Esophagus squamous epithelium (tissue), 5 donors: ENCODE measurements around the gene ABCB8. TPM values are rescaled to one million over a fixed set of nuclear protein-coding genes. Genes with fewer than 3 reads are reported as not detected.
A peak's percentile ranks its signal among the peaks of the same experiment; 100 is the strongest.

ENCODE experiments used
- DNase-seq: peaks from one replicate; lab custom pipeline; 2025; lab: John Stamatoyannopoulos, UW
- H3K27ac ChIP-seq, 4 donors: fragments of 200-600 bp; sonication (generic); one replicate each; pipeline ENCODE4 v1.5.1; 2016 to 2019; ENCODE audit warnings: mild to moderate bottlenecking in 1 of 4
- H3K27me3 ChIP-seq, 4 donors: fragments of 200-600 bp; sonication (generic); 1 replicate in 3 of 4; 2 replicates in 1 of 4; pipeline versions ENCODE4 v1.5.1 to v1.6.0; 2017 to 2021; ENCODE audit warnings: antibody characterized with exemption in 1 of 4
- H3K36me3 ChIP-seq, 3 donors: fragments of 200-600 bp; sonication (generic); one replicate each; pipeline ENCODE4 v1.5.1; 2016 to 2019
- H3K4me1 ChIP-seq, 3 donors: fragments of 200-600 bp; sonication (generic); one replicate each; pipeline ENCODE4 v1.5.1; 2017 to 2019
- H3K4me3 ChIP-seq, 4 donors: fragments of 200-600 bp; sonication (generic); 1 replicate in 3 of 4; 2 replicates in 1 of 4; pipeline ENCODE4 v1.5.1; 2016 to 2019; ENCODE audit warnings: mild to moderate bottlenecking in 2 of 4, moderate library complexity in 1 of 4
- H3K9me3 ChIP-seq, 3 donors: fragments of 200-600 bp; sonication (generic); one replicate each; pipeline ENCODE4 v1.5.1; 2016 to 2019
- CTCF ChIP-seq, 6 experiments: fragments of 450-650 bp in 4 of 6; fragments of 200-600 bp in 2 of 6; sonication (generic) in 2 of 6; IDR thresholded peaks; one replicate each; pipeline ENCODE4 v1.5.1; 2016 to 2019; ENCODE audit warnings: antibody characterized with exemption in 6 of 6, mild to moderate bottlenecking in 4 of 6, moderate library complexity in 4 of 6
- POLR2A ChIP-seq, 4 donors: fragments of 450-650 bp; IDR thresholded peaks; one replicate each; pipeline ENCODE4 v1.6.1; 2017; ENCODE audit warnings: antibody characterized with exemption in 4 of 4, mild to moderate bottlenecking in 4 of 4, moderate library complexity in 3 of 4
- WGBS, 2 donors: methylation state at CpG; one replicate each; pipeline ENCODE4 v1.1.5; 2018; 5-methylcytosine and 5-hydroxymethylcytosine counted together
- intact Hi-C: fragments of 100-400 bp; cut with DNase I; formaldehyde crosslinking; loops from one replicate; pipeline ENCODE4 v1.15.0; 2022
- total RNA-seq, 4 donors: library from RNA; depleted of rRNA; stranded (reverse); fragments of >200 nt; gene quantifications; one replicate each; pipeline ENCODE4 v1.1.0, GENCODE V29; 2016
- donor health status: DM: yes; HTN: yes; CAD: no.

Gene ABCB8
- total RNA-seq, 4 donors from 2014 or later: 23.1 to 41.0 (median 26.1) TPM

GRCh38 chr7:150988230-150989226 lies 39.7 kb upstream of the ABCB8 start:
- TF ChIP-seq POLR2A (IDR thresholded peaks at IDR 0.05) (no peak), CTCF (IDR thresholded peaks at IDR 0.05) (peak; percentile 62 to 84 (median 75))
- DNase-seq: no peak
- no peaks in the 10 kb centered on the region for H3K36me3 ChIP-seq
- peaks cover 0 to 37% (median 20%) of the 10 kb centered on the region in 3 donors for H3K4me1 ChIP-seq
- peak overlapping the region in 3 of 4 donors; percentile 22 to 75 (median 30) for H3K27ac ChIP-seq
- WGBS, 2 donors: 27% methylated on average over 11 to 12 of the region's 31 CpGs
- H3K27me3 ChIP-seq: peaks cover 0 to 32% (median 0%) of the 10 kb centered on the region in 4 donors
- intact Hi-C loops: loop anchor here (5.0 kb wide), 1 partner anchor 91 kb away; no protein-coding TSS in a partner anchor
- peak overlapping the region in 1 of 4 donors; percentile 37 for H3K4me3 ChIP-seq
- H3K9me3 ChIP-seq: peaks cover 0 to 23% (median 9%) of the 10 kb centered on the region in 3 donors

GRCh38 chr7:150989456-150989855 lies 38.8 kb upstream of the ABCB8 start:
- peaks cover 0 to 44% (median 20%) of the 10 kb centered on the region in 3 donors for H3K4me1 ChIP-seq
- DNase-seq: no peak
- peaks cover 0 to 23% (median 9%) of the 10 kb centered on the region in 3 donors for H3K9me3 ChIP-seq
- peaks cover 0 to 32% (median 0%) of the 10 kb centered on the region in 4 donors for H3K27me3 ChIP-seq
- H3K36me3 ChIP-seq: no peaks in the 10 kb centered on the region
- 48 to 69% methylated on average over 5 to 7 of the region's 7 CpGs for WGBS, 2 donors
- H3K4me3 ChIP-seq: no peak overlapping the region
- intact Hi-C loops: loop anchor here (5.0 kb wide), 1 partner anchor 92 kb away; no protein-coding TSS in a partner anchor
- TF ChIP-seq CTCF (IDR thresholded peaks at IDR 0.05): no peak
- no peak for TF ChIP-seq POLR2A (IDR thresholded peaks at IDR 0.05)
- peak overlapping the region in 3 of 4 donors; percentile 22 to 75 (median 30) for H3K27ac ChIP-seq

- no peaks in the 10 kb centered on the region for H3K36me3 ChIP-seq
- WGBS, 2 donors: 68 to 76% methylated on average over 12 of the region's 12 CpGs
- peaks cover 0 to 53% (median 20%) of the 10 kb centered on the region in 3 donors for H3K4me1 ChIP-seq
- TF ChIP-seq POLR2A (IDR thresholded peaks at IDR 0.05) (no peak), CTCF (IDR thresholded peaks at IDR 0.05) (no peak)
- no peak for DNase-seq
- H3K27ac ChIP-seq: peak within 1 kb of the TSS in 2 of 4 donors; percentile 30 to 75
- no peak within 1 kb of the TSS for H3K4me3 ChIP-seq
- peaks cover 0 to 23% (median 9%) of the 10 kb centered on the region in 3 donors for H3K9me3 ChIP-seq
- H3K27me3 ChIP-seq: peaks cover 0 to 20% (median 0%) of the 10 kb centered on the region in 4 donors
- intact Hi-C loops: no loop called here
Observed at GRCh38 chr7:150990416-150991186, 37.6 kb upstream of the ABCB8 start, which contains the start of gene NOS3. TSS of gene NOS3 (plus strand) at chr7:150991017. CDS start at chr7:150993804, 2,787 bp downstream.

- Histone ChIP-seq H3K27ac (peak overlapping the region in 3 of 4 donors; percentile 34 to 75 (median 55)), H3K36me3 (no peaks in the 10 kb centered on the region), H3K9me3 (peaks cover 0 to 23% (median 9%) of the 10 kb centered on the region in 3 donors), H3K4me1 (peaks cover 0 to 58% (median 23%) of the 10 kb centered on the region in 3 donors), H3K4me3 (no peak overlapping the region), H3K27me3 (peaks cover 0 to 27% (median 0%) of the 10 kb centered on the region in 4 donors)
- no peak for DNase-seq
- 62 to 78% methylated on average over 4 to 5 of the region's 6 CpGs for WGBS, 2 donors
- intact Hi-C loops: no loop called here
- TF ChIP-seq CTCF (IDR thresholded peaks at IDR 0.05): no peak
- TF ChIP-seq POLR2A (IDR thresholded peaks at IDR 0.05): no peak
Observed at GRCh38 chr7:150992051-150992640, 36.1 kb upstream of the ABCB8 start.
